H1 (cell line): ENCODE results near the gene WNT2. TPM values are rescaled to one million over a fixed set of nuclear protein-coding genes. Genes with fewer than 3 reads are reported as not detected.

Experiments
- ATF2 ChIP-seq: IDR thresholded peaks from 2 replicates; pipeline ENCODE4 v1.6.1; 2012; ENCODE audit warnings: low read length, inconsistent platforms
- CREB1 ChIP-seq: IDR thresholded peaks from 2 replicates; pipeline ENCODE4 v1.6.1; 2012; ENCODE audit warnings: inconsistent platforms
- polyA plus RNA-seq, 7 experiments: library from polyadenylated mRNA; depleted of rRNA in 3 of 7; stranded (reverse) in 5 of 7; unstranded in 2 of 7; fragments of >200 nt in 5 of 7; fragments of 200-250 nt in 2 of 7; gene quantifications; 1 replicate in 5 of 7; 2 replicates in 1 of 7; 4 replicates in 1 of 7; pipeline versions ENCODE4 v1.2.1 to v1.2.3, GENCODE V29; 2011 to 2013; ENCODE audit warnings: missing spikeins in 2 of 7, mixed read lengths in 2 of 7
- total RNA-seq: library from RNA; stranded (reverse); fragmentation: NEBNext Ultra II Directional; extraction: Animal tissue kit (Norgen Biotek cat#: 25700); gene quantifications from 2 replicates; pipeline ENCODE4 v1.2.1, GENCODE V29; 2021
- TF ChIP-seq, protein P1 (sequence below): IDR thresholded peaks from 2 replicates; pipeline ENCODE4 v1.6.1; 2012; ENCODE audit warnings: inconsistent platforms

Gene WNT2
- total and polyA plus RNA-seq, 2 of the 8 experiments (the other 6 are each of a cell fraction or from before 2014, with no cell fraction given): not detected

- TF ChIP-seq ATF2: no peak
- TF ChIP-seq, protein P1, sequence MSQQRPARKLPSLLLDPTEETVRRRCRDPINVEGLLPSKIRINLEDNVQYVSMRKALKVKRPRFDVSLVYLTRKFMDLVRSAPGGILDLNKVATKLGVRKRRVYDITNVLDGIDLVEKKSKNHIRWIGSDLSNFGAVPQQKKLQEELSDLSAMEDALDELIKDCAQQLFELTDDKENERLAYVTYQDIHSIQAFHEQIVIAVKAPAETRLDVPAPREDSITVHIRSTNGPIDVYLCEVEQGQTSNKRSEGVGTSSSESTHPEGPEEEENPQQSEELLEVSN: no peak
- no peak for TF ChIP-seq CREB1
These were observed 42.8 kb downstream of the WNT2 start (continued) for GRCh38 chr7:117279931-117280557.
